HCEC 1CT (cell line): Measurements from ENCODE around the gene RAG1.

ENCODE experiments used
- DNase-seq: peaks from one replicate; pipeline ENCODE4 v3.0.0-alpha.2; 2017

Gene RAG1

DNA sequence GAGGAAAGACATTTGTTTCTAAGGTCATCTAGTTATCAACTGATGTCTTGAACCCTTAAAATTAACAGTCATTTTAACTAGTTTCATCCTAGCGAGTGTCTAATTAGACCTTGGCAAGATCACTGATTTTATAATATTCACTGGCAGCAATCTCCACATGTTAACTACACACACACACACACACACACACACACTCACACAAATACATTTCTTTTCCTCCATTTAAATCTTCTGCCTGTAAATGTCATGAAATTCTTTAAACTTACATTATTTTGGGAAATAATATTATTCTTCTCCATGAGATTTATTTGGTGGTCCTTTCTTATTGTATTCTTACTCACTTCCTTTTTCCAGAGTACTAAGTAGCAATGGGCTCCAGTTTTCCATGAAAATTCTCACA lies 23.6 kb downstream of the RAG1 start:
- DNase-seq: no peak

- peak; percentile 92 for DNase-seq
These were observed 26.6 kb downstream of the RAG1 start, which contains the start of gene IFTAP for GRCh38 chr11:36594316-36594989. TSS of gene IFTAP (plus strand) at chr11:36594502. CDS start at chr11:36610104, 15,602 bp downstream.

GRCh38 chr11:36596880-36597279 lies 29.1 kb downstream of the RAG1 start:
- no peak for DNase-seq

GRCh38 chr11:36598051-36598450 lies 30.2 kb downstream of the RAG1 start, which contains the start of gene RAG2:
TSS of gene RAG2 (minus strand) at chr11:36598236. CDS start at chr11:36594168, 4,068 bp downstream.
- no peak for DNase-seq

GRCh38 chr11:36600180-36600579 lies 32.4 kb downstream of the RAG1 start:
- DNase-seq: no peak

GRCh38 chr11:36601155-36601554 lies 33.3 kb downstream of the RAG1 start:
- no peak for DNase-seq

DNA sequence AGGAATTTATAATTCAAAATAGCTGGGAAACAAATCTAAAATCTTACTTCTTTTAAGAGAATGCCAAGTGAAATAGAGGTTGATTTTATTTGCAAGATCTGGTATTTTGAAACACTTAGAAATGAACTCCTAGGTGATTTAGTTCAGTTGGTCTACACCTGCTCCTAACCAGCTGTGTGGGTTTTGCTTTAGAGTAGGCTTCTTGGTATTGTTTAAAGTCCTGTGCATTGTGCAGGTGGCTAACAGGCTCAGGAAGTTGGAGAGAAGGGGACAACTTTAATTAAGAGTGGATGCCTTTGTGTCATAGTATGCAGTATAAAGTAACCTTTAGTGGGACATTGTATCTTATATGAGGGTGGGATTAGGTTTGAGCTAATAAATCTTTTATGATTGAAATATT lies 34.3 kb downstream of the RAG1 start:
- DNase-seq: no peak

DNA sequence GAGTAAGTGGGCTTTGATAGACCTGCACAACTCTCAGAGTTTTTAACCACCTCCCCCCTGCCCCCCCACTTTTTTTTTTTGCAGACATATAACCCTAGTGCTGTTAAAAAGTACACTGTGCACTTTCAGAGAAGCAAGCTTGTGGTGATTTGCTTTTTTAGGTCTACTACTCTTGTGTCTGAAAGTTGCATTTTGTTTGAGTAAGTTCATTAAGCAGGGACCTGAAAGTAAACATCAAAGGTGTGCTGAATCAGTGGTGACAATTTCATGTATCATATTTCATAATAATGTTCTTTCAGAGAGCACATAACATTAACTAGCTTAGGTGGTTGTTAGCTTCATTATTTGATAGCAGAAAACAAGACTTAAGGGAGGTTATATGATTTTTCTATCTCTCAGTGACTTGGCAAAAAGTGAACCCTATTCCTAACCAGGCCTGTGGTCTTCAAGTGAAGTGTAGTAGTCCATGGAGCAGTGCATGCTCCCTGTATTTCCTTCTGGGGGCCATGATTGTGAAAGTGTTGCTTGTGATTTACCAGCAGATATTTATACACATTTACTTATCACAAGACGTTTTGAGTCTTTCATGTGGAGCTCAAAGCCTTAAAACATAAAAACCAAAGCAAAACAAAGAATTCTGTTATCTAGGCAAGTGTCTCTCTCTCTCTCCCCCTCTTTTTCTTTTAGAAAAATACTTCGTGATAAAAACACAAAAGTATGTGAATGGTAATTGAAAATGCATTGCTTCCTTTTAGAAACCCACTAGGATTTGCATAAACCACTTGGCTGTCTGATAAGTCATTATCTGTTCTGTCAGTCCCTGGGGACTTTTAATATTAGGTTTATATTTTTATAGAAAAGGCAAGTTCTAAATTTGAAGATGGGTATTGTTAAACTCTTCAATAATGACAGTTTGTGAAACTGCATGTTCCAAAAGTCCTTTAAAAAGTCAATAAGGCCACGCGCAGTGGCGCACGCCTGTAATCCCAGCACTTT lies 37.7 kb downstream of the RAG1 start:
- no peak for DNase-seq

DNA sequence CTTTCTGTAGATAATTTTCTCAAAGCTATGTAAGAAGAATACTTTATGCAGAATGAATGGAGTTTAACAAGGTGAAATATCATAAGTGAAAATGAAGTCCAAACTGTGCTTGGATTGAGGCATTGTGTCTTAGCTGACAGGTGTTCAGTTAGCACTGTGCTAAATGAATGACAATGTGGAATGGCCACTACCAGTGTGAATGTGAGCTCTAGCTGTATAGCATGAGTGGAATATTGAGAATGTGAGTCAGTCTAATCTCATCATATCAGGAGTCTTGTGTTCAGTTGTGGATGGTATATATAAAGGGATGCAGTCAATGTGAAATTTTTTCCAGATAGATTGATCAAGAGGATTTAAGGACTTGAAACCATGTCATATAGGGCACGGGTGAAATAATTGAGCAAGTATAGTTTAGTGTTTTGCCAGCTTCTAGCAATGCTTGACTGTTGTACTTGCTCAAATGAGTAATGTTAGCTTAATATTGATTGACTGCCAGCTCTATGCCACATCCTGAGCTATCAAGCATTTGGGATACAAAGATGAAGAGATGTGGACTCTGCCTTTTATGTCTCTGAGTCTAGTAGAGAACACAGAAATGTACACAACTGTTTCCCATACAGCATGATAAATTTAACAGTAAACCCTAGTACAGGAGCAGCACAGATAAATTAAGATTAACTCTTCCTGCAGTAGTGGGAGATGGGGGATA lies 40.8 kb downstream of the RAG1 start:
- no peak for DNase-seq

DNA sequence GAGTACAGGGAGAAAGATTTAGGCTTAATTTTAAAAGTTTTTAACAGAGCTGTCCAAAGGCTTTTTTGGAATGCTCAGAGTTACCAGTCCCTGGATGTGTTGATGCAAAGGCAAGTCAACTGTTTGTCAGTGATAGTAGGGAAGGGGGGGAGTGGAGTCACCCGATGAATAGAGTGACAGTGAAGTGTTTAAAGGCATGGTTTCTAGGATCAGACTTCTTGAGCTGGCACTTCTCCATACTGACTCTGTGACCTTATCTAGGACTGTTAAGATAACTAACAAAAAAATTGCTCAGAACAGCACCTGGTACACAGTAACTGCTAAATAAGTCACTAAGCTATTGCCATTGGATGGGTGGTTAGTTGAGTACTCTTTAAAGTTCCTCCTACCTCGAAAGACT lies 41.6 kb downstream of the RAG1 start:
- no peak for DNase-seq

DNA sequence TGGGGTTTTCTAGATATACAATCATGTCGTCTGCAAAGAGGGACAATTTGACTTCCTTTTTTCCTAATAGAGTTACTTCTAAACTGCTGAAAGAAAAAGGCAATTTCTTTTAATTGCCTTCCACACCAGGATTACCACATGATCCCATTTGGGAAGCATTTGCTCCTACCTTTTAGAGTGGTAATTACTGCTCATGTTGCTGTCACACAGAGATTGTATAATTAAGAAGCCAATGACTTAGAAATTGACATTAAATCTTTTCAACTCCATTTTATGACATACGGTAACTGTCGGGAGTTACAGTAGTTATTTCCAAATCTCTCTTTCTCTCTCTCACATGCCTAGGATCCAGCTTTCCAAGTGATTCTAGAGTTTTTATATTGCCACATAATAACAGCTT lies 48.0 kb downstream of the RAG1 start:
- no peak for DNase-seq

- DNase-seq: no peak
These were observed 49.9 kb downstream of the RAG1 start for GRCh38 chr11:36617543-36618362.

DNA sequence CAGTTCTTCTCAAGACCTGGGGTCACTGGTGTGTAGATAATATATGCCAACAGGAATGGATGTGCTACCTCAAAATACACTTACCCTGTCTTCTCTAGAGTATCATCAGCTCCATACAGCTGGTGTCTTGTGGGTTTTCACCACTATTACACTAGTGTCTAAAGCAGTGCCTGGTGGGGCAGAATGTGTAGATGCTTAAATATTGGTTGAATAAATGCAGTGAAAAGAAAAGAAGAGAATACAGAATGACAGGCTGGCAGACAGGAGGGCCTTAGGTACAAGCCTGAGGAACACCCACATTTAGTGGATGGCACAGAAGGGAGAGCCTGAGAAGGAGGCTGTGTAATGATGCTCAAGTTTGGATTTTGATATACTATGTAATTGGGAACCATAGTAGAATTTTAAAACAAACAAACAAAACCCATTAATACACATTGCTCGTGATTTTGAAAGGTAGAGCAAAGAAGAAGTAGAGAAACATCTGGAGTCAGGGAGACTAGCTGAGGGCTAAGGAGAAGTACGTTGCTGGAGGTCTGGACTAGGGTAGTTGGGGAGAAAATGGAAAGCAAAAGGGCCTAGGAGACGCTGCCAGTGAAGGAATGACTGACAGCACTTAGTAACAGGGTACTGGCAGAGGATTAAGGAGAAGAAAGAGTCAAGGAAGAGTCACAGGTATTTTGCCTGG lies 50.7 kb downstream of the RAG1 start:
- DNase-seq: no peak

- no peak for DNase-seq
These were observed 51.7 kb downstream of the RAG1 start for GRCh38 chr11:36619502-36619901.

DNA sequence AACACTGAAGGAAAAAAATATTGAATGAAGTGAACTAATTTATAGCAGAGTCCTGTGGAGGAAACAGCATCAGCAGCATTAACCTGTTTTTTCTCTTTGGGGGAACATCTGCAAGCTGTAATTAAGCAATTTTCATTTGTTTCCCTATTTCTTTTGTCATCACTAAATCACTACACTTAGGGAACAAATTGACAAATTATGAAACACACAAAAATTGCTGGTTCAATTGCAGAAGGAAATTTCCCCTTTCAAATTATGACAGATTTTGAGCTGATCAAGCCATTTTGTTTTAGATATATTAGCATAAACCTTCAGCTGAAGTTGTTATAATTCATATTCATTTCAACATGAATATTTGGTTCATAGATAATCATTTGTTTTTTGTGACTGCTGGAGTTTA lies 52.4 kb downstream of the RAG1 start:
- DNase-seq: no peak

DNA sequence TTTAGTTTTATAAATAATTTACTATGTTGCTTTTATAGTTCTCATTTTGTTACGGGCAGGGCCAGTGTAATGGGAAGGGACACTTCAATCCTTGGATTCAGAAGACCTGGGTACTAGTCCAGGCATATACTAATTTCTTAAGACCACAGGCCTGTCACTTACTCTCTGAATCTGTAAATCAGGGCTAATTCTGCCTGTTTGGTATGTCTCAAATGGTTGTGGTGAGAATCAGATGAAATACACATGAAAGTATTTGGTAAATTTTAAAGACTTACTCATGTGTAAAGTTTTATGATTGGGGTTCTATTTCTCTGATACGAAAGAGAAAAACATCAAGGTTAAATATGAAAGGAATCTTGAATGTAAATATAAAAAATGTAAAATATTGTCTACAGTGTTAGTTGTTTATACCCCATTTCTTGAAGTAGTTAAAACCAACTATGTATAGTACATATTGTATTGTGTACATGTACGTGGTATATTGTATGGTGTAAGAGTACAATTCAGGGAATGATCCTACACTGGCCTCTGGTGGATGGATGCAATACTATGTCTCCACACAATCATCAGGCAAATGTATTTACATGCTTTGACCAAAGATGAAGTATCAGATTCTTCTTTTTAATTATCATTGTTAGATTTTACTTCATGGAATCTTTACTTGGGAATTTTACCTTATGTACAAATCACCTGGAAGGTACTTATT lies 54.8 kb downstream of the RAG1 start:
- DNase-seq: peak; percentile 33

DNA sequence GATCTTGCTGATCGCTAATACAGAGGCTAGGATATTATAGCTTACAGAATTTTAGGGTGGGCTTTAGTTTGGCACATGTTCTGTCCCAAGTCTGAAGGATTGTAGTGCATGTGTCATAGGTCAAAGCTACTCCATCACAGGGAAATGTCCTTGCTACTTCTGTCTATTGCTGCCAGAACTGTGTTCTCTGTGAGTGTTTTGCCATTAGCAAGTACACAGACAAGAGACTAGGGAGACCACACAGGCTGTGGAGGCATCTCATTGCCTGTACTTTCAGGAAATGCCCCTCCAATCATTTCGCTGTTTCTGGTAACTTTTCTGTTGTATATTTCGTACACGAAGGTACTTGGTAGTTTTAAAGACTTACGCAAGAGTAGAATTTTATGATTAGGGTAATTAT lies 55.7 kb downstream of the RAG1 start:
- DNase-seq: no peak

GRCh38 chr11:36627006-36627405 lies 59.2 kb downstream of the RAG1 start:
- DNase-seq: no peak

- DNase-seq: no peak
These were observed 59.7 kb downstream of the RAG1 start for GRCh38 chr11:36627471-36627870.

DNA sequence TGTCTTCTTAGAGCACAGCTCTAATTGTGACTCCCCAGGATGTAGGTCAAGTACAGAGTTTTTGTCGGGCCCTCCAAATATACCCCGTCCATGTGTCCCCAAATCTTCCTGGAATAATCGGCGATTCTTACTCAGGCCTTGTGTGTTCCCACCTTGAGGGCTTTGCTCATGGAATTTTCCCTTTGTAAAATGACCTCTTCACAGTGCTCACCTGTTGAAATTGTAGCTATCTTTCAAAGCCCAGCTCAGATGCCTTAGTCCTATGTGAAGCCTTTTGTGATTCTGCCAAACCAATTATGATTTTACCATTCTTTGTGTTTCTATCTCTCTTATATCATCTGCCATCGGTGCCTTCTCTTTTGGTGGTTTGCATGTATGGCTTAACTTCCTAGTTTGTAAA lies 60.3 kb downstream of the RAG1 start:
- no peak for DNase-seq

GRCh38 chr11:36628765-36629244 lies 61.0 kb downstream of the RAG1 start:
- no peak for DNase-seq
